Spleen (tissue), 7 donors: ENCODE results near the gene SNED1.

Experiments used
- CTCF ChIP-seq, 11 experiments: fragments of 200-600 bp in 7 of 11; fragments of 450-650 bp in 4 of 11; sonication (generic) in 4 of 11; IDR thresholded peaks in 8 of 11; conservative IDR thresholded peaks in 3 of 11; 1 replicate in 7 of 11; 2 replicates in 4 of 11; pipeline versions ENCODE4 v1.4.0 to v1.8.0; 2016 to 2021; ENCODE audit warnings: antibody characterized with exemption in 11 of 11, inconsistent platforms in 4 of 11, mild to moderate bottlenecking in 1 of 11
- POLR2A ChIP-seq, 3 donors: fragments of 450-650 bp; IDR thresholded peaks; one replicate each; pipeline ENCODE4 v1.5.1; 2017; ENCODE audit warnings: antibody characterized with exemption in 3 of 3, mild to moderate bottlenecking in 1 of 3
- donor health status: DM: no; HTN: no; CAD: no; lungs with moderate emphysema.
- donor health status: DM: no; HTN: no; CAD: no.
- donor health status: DM: no; HTN: no; CAD: no.

- no peak for TF ChIP-seq CTCF (IDR thresholded peaks at IDR 0.05 in 8 of 11, conservative IDR thresholded peaks at IDR 0.05 in 3 of 11)
- no peak for TF ChIP-seq POLR2A (IDR thresholded peaks at IDR 0.05)
Measured at GRCh38 chr2:241006412-241006811, 8.0 kb downstream of the SNED1 start.
